Measurements from ENCODE around the gene IFT122.

GRCh38 chr3:129399895-129400357, 40.1 kb upstream of the IFT122 start:
- TF ChIP-seq CTCF (IDR thresholded peaks at IDR 0.05): no peak
- TF ChIP-seq POLR2A (IDR thresholded peaks at IDR 0.05): no peak

All from testis (tissue), 2 donors.